K562 (cell line): ENCODE data around the gene TMEM129. TPM values are rescaled to one million over a fixed set of nuclear protein-coding genes. Genes with fewer than 3 reads are reported as not detected.

Experiments used
- CBX2 ChIP-seq: fragments of 200-600 bp; sonication (generic); IDR thresholded peaks from one replicate; pipeline ENCODE4 v1.6.1; 2012; ENCODE audit warnings: mild to moderate bottlenecking, low read length, inconsistent platforms; ENCODE audit not compliant: insufficient read depth, poor library complexity, severe bottlenecking
- COPS2 ChIP-seq: fragments of 450-650 bp; conservative IDR thresholded peaks from 2 replicates; pipeline ENCODE4 v1.6.1; 2016; ENCODE audit warnings: mild to moderate bottlenecking, moderate library complexity
- YBX1 ChIP-seq: fragments of 450-650 bp; IDR thresholded peaks from 2 replicates; pipeline ENCODE4 v1.7.1; 2016; ENCODE audit warnings: mild to moderate bottlenecking
- ZFP30 ChIP-seq: fragments of 250-450 bp; sonication (Bioruptor Pico); IDR thresholded peaks from 2 replicates; pipeline ENCODE4 v1.8.0; 2022; ENCODE audit warnings: moderate library complexity, mild to moderate bottlenecking, inconsistent platforms, borderline replicate concordance
- polyA plus RNA-seq, 8 experiments: library from polyadenylated mRNA; depleted of rRNA in 4 of 8; stranded (reverse) in 5 of 8; unstranded in 3 of 8; fragments of >200 nt; fragmentation: Nextera tagmentation in 2 of 8; fragmentation: Illumina TruSeq in 1 of 8; extraction: Ambion mirVana in 2 of 8; extraction: Trizol in 1 of 8; gene quantifications; 2 replicates each; pipeline versions ENCODE4 v1.2.1 to v1.2.3, GENCODE V29; 2011 to 2014; ENCODE audit warnings: inconsistent platforms in 1 of 8, missing spikeins in 1 of 8
- total RNA-seq, 7 experiments: library from RNA; depleted of rRNA in 6 of 7; stranded (reverse); fragments of >200 nt in 6 of 7; fragmentation: Illumina TruSeq in 2 of 7; extraction: Trizol in 2 of 7; gene quantifications; 2 replicates each; pipeline versions ENCODE4 v1.2.1 to v1.2.3, GENCODE V29; 2011 to 2021; ENCODE audit warnings: low replicate concordance in 1 of 7
- TF ChIP-seq, protein P1 (sequence below): fragments of 450-650 bp; IDR thresholded peaks from 2 replicates; pipeline ENCODE4 v1.6.1; 2016; ENCODE audit warnings: mild to moderate bottlenecking, moderate library complexity
- TF ChIP-seq, protein P2 (sequence below), 2 experiments: IDR thresholded peaks; 2 replicates each; pipeline ENCODE4 v1.6.1; 2012; ENCODE audit warnings: improper control_type of control experiment in 2 of 2, low read depth in 2 of 2, low read length in 2 of 2, borderline replicate concordance in 1 of 2
- TF ChIP-seq, protein P3 (sequence below), 3 experiments: IDR thresholded peaks in 2 of 3; conservative IDR thresholded peaks in 1 of 3; 2 replicates each; pipeline ENCODE4 v1.5.1; 2011 to 2012; ENCODE audit warnings: low read length in 3 of 3, mild to moderate bottlenecking in 3 of 3, control low read depth in 2 of 3, improper control_type of control experiment in 1 of 3, inconsistent platforms in 1 of 3, low read depth in 1 of 3, mixed read lengths in 1 of 3, moderate library complexity in 1 of 3; ENCODE audit not compliant: insufficient read depth in 2 of 3
- TF ChIP-seq, protein P4 (sequence below), 3 experiments: fragments of 200-800 bp in 1 of 3; sonication (Bioruptor generic) in 1 of 3; sonication (generic) in 1 of 3; formaldehyde crosslinking in 1 of 3; IDR thresholded peaks; 2 replicates each; pipeline versions ENCODE4 v1.6.1 to v1.8.0; 2016 to 2022; ENCODE audit warnings: mild to moderate bottlenecking in 2 of 3, missing compliant biosample characterization in 2 of 3, missing genetic modification characterization in 2 of 3, missing genetic modification reagents in 1 of 3

Gene TMEM129
- total and polyA plus RNA-seq, 9 of the 15 experiments (the other 6 are each of a cell fraction or from before 2014, with no cell fraction given) = 0.34 to 47.2 (median 18.8) TPM

DNA sequence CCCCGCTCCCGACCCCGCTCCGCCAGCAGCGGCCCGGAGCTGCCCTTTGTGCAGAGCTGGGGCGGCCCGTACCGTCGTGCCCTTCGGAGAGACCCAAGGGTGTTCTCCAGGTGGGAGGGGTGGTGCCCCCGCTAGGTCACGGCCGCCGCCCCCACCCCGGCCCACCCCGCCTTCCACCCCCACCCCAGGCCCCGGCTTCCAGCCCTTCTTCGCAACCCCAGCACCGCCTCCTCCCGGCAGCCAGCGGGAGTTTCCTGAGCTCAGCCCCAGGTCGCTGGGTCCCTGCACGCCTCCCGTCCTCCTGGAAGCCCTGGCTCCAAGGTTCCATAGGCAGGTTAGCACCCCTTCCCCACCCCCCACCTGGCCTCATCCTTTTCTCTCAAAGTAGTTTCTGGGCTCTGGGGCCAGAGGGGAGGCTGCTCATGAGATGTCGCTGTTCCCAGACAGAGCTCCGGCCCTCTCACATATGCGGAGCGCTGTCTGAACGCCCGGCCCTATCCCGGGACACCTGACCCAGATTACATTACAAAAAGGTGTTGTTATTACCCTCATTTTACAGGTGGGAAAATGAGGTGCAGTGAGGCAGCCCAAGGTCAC lies 46.7 kb upstream of the TMEM129 start (continued):
- TF ChIP-seq, protein P1, sequence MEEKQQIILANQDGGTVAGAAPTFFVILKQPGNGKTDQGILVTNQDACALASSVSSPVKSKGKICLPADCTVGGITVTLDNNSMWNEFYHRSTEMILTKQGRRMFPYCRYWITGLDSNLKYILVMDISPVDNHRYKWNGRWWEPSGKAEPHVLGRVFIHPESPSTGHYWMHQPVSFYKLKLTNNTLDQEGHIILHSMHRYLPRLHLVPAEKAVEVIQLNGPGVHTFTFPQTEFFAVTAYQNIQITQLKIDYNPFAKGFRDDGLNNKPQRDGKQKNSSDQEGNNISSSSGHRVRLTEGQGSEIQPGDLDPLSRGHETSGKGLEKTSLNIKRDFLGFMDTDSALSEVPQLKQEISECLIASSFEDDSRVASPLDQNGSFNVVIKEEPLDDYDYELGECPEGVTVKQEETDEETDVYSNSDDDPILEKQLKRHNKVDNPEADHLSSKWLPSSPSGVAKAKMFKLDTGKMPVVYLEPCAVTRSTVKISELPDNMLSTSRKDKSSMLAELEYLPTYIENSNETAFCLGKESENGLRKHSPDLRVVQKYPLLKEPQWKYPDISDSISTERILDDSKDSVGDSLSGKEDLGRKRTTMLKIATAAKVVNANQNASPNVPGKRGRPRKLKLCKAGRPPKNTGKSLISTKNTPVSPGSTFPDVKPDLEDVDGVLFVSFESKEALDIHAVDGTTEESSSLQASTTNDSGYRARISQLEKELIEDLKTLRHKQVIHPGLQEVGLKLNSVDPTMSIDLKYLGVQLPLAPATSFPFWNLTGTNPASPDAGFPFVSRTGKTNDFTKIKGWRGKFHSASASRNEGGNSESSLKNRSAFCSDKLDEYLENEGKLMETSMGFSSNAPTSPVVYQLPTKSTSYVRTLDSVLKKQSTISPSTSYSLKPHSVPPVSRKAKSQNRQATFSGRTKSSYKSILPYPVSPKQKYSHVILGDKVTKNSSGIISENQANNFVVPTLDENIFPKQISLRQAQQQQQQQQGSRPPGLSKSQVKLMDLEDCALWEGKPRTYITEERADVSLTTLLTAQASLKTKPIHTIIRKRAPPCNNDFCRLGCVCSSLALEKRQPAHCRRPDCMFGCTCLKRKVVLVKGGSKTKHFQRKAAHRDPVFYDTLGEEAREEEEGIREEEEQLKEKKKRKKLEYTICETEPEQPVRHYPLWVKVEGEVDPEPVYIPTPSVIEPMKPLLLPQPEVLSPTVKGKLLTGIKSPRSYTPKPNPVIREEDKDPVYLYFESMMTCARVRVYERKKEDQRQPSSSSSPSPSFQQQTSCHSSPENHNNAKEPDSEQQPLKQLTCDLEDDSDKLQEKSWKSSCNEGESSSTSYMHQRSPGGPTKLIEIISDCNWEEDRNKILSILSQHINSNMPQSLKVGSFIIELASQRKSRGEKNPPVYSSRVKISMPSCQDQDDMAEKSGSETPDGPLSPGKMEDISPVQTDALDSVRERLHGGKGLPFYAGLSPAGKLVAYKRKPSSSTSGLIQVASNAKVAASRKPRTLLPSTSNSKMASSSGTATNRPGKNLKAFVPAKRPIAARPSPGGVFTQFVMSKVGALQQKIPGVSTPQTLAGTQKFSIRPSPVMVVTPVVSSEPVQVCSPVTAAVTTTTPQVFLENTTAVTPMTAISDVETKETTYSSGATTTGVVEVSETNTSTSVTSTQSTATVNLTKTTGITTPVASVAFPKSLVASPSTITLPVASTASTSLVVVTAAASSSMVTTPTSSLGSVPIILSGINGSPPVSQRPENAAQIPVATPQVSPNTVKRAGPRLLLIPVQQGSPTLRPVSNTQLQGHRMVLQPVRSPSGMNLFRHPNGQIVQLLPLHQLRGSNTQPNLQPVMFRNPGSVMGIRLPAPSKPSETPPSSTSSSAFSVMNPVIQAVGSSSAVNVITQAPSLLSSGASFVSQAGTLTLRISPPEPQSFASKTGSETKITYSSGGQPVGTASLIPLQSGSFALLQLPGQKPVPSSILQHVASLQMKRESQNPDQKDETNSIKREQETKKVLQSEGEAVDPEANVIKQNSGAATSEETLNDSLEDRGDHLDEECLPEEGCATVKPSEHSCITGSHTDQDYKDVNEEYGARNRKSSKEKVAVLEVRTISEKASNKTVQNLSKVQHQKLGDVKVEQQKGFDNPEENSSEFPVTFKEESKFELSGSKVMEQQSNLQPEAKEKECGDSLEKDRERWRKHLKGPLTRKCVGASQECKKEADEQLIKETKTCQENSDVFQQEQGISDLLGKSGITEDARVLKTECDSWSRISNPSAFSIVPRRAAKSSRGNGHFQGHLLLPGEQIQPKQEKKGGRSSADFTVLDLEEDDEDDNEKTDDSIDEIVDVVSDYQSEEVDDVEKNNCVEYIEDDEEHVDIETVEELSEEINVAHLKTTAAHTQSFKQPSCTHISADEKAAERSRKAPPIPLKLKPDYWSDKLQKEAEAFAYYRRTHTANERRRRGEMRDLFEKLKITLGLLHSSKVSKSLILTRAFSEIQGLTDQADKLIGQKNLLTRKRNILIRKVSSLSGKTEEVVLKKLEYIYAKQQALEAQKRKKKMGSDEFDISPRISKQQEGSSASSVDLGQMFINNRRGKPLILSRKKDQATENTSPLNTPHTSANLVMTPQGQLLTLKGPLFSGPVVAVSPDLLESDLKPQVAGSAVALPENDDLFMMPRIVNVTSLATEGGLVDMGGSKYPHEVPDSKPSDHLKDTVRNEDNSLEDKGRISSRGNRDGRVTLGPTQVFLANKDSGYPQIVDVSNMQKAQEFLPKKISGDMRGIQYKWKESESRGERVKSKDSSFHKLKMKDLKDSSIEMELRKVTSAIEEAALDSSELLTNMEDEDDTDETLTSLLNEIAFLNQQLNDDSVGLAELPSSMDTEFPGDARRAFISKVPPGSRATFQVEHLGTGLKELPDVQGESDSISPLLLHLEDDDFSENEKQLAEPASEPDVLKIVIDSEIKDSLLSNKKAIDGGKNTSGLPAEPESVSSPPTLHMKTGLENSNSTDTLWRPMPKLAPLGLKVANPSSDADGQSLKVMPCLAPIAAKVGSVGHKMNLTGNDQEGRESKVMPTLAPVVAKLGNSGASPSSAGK = no peak
- TF ChIP-seq, protein P2, sequence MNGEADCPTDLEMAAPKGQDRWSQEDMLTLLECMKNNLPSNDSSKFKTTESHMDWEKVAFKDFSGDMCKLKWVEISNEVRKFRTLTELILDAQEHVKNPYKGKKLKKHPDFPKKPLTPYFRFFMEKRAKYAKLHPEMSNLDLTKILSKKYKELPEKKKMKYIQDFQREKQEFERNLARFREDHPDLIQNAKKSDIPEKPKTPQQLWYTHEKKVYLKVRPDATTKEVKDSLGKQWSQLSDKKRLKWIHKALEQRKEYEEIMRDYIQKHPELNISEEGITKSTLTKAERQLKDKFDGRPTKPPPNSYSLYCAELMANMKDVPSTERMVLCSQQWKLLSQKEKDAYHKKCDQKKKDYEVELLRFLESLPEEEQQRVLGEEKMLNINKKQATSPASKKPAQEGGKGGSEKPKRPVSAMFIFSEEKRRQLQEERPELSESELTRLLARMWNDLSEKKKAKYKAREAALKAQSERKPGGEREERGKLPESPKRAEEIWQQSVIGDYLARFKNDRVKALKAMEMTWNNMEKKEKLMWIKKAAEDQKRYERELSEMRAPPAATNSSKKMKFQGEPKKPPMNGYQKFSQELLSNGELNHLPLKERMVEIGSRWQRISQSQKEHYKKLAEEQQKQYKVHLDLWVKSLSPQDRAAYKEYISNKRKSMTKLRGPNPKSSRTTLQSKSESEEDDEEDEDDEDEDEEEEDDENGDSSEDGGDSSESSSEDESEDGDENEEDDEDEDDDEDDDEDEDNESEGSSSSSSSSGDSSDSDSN (IDR thresholded peaks at IDR 0.05; ENCODE audit: borderline replicate concordance in 1 of 2, low read depth in 2 of 2, low read length in 2 of 2) = peak in 1 of 2 experiments; percentile 23; a peak in 1 of 4 replicates
- TF ChIP-seq YBX1 (no peak), CBX2 (no peak), ZFP30 (no peak), COPS2 (no peak)
- TF ChIP-seq, protein P3, sequence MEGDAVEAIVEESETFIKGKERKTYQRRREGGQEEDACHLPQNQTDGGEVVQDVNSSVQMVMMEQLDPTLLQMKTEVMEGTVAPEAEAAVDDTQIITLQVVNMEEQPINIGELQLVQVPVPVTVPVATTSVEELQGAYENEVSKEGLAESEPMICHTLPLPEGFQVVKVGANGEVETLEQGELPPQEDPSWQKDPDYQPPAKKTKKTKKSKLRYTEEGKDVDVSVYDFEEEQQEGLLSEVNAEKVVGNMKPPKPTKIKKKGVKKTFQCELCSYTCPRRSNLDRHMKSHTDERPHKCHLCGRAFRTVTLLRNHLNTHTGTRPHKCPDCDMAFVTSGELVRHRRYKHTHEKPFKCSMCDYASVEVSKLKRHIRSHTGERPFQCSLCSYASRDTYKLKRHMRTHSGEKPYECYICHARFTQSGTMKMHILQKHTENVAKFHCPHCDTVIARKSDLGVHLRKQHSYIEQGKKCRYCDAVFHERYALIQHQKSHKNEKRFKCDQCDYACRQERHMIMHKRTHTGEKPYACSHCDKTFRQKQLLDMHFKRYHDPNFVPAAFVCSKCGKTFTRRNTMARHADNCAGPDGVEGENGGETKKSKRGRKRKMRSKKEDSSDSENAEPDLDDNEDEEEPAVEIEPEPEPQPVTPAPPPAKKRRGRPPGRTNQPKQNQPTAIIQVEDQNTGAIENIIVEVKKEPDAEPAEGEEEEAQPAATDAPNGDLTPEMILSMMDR (IDR thresholded peaks at IDR 0.05 in 2 of 3, conservative IDR thresholded peaks at IDR 0.05 in 1 of 3; ENCODE audit: insufficient read depth in 2 of 3, low read depth in 1 of 3, low read length in 3 of 3) = peak; percentile 45 to 62 (median 52); a peak in 5 of 6 replicates
- TF ChIP-seq, protein P4, sequence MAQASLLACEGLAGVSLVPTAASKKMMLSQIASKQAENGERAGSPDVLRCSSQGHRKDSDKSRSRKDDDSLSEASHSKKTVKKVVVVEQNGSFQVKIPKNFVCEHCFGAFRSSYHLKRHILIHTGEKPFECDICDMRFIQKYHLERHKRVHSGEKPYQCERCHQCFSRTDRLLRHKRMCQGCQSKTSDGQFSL (CRISPR knock-in tag; IDR thresholded peaks at IDR 0.05) = no peak
- TF ChIP-seq, protein P4 (tag; IDR thresholded peaks at IDR 0.05) = peak in 1 of 2 experiments; percentile 58; a peak in 1 of 4 replicates
- TF ChIP-seq, all 486 proteins: peak for 5
